GM23338 (cell line): ENCODE results near the gene HTRA1. TPM values are rescaled to one million over a fixed set of nuclear protein-coding genes. Genes with fewer than 3 reads are reported as not detected.

Source experiments
- ATAC-seq: fragments of 200-7000 bp; cut with Tn5 transposase; 3 replicates; pipeline ENCODE4 v1.9.1; 2020
- DNase-seq: peaks from one replicate; pipeline ENCODE4 v3.0.0-alpha.2; 2015; ENCODE audit warnings: low spot score
- H2AFZ ChIP-seq: fragments of 200-600 bp; sonication (generic); 2 replicates; pipeline ENCODE4 v1.8.0; 2016; ENCODE audit warnings: antibody characterized with exemption, mild to moderate bottlenecking, moderate library complexity
- H3F3A ChIP-seq: fragments of 200-600 bp; sonication (generic); replicated peaks from 2 replicates; pipeline ENCODE4 v1.8.0; 2017; ENCODE audit warnings: antibody characterized with exemption, mixed run types, low read depth
- H3K27ac ChIP-seq: fragments of 200-600 bp; sonication (generic); 2 replicates; pipeline ENCODE4 v1.6.1; 2016; ENCODE audit warnings: low read depth
- H3K27me3 ChIP-seq: fragments of 200-600 bp; sonication (generic); 2 replicates; pipeline ENCODE4 v1.8.0; 2016; ENCODE audit warnings: mild to moderate bottlenecking, mixed run types, moderate library complexity; ENCODE audit not compliant: insufficient read depth
- H3K36me3 ChIP-seq: fragments of 200-600 bp; sonication (generic); 2 replicates; pipeline ENCODE4 v1.8.0; 2016; ENCODE audit warnings: mild to moderate bottlenecking; ENCODE audit not compliant: insufficient read depth
- H3K4me1 ChIP-seq: fragments of 200-600 bp; sonication (generic); 2 replicates; pipeline ENCODE4 v1.8.0; 2016; ENCODE audit warnings: mild to moderate bottlenecking, moderate library complexity; ENCODE audit not compliant: insufficient read depth
- H3K4me2 ChIP-seq: fragments of 200-600 bp; sonication (generic); 2 replicates; pipeline ENCODE4 v1.7.1; 2017; ENCODE audit warnings: mixed run types
- H3K4me3 ChIP-seq: fragments of 200-600 bp; sonication (generic); 2 replicates; pipeline ENCODE4 v1.6.1; 2016; ENCODE audit warnings: mixed run types
- H3K79me2 ChIP-seq: fragments of 200-600 bp; sonication (generic); replicated peaks from 2 replicates; pipeline ENCODE4 v1.8.0; 2017; ENCODE audit warnings: mild to moderate bottlenecking; ENCODE audit not compliant: insufficient read depth
- H3K9me2 ChIP-seq: fragments of 200-600 bp; sonication (generic); 2 replicates; pipeline ENCODE4 v1.8.0; 2017; ENCODE audit not compliant: insufficient read depth
- H4K20me1 ChIP-seq: fragments of 200-600 bp; sonication (generic); replicated peaks from 2 replicates; pipeline ENCODE4 v1.8.0; 2017; ENCODE audit warnings: mild to moderate bottlenecking; ENCODE audit not compliant: insufficient read depth
- H3K27ac Mint-ChIP-seq: 2 replicates; pipeline ENCODE4 v1.8.0; 2020; ENCODE audit warnings: inconsistent platforms, mild to moderate bottlenecking, moderate library complexity, mixed read lengths
- H3K27me3 Mint-ChIP-seq: 3 replicates; pipeline ENCODE4 v1.8.0; 2022; ENCODE audit warnings: low read depth, mild to moderate bottlenecking, moderate library complexity, mixed read lengths, inconsistent platforms; ENCODE audit not compliant: insufficient read depth, poor library complexity
- H3K36me3 Mint-ChIP-seq: 3 replicates; pipeline ENCODE4 v1.8.0; 2021; ENCODE audit warnings: low read depth, mild to moderate bottlenecking, inconsistent platforms, moderate library complexity, mixed read lengths
- H3K4me1 Mint-ChIP-seq: 3 replicates; pipeline ENCODE4 v1.8.0; 2020; ENCODE audit warnings: mild to moderate bottlenecking, inconsistent platforms, mixed read lengths
- H3K4me3 Mint-ChIP-seq: 3 replicates; pipeline ENCODE4 v1.8.0; 2021; ENCODE audit warnings: moderate library complexity, mild to moderate bottlenecking, inconsistent platforms, mixed read lengths
- H3K9me3 Mint-ChIP-seq: 3 replicates; pipeline ENCODE4 v1.8.0; 2020; ENCODE audit warnings: moderate library complexity, mild to moderate bottlenecking, inconsistent platforms, mixed read lengths
- CREB1 ChIP-seq: fragments of 250-450 bp; sonication (Bioruptor Pico); IDR thresholded peaks from 2 replicates; pipeline ENCODE4 v1.5.0; 2020; ENCODE audit warnings: low read depth, mild to moderate bottlenecking, moderate library complexity
- EZH2 ChIP-seq: fragments of 200-600 bp; sonication (generic); IDR thresholded peaks from one replicate; pipeline ENCODE4 v1.8.0; 2017; ENCODE audit warnings: antibody characterized with exemption, mild to moderate bottlenecking, low read depth; ENCODE audit not compliant: unreplicated experiment
- EZH2phosphoT487 ChIP-seq: fragments of 200-600 bp; sonication (generic); IDR thresholded peaks from one replicate; pipeline ENCODE4 v1.8.1; 2018; ENCODE audit warnings: antibody characterized with exemption; ENCODE audit not compliant: unreplicated experiment
- JUNB ChIP-seq: IDR thresholded peaks from one replicate; pipeline ENCODE4 v1.6.1; 2016; ENCODE audit warnings: antibody characterized with exemption; ENCODE audit not compliant: unreplicated experiment
- POLR2AphosphoS5 ChIP-seq: IDR thresholded peaks from 2 replicates; pipeline ENCODE4 v1.6.1; 2016; ENCODE audit warnings: antibody characterized with exemption, low read depth
- STAT1 ChIP-seq: IDR thresholded peaks from one replicate; pipeline ENCODE4 v1.6.1; 2016; ENCODE audit warnings: antibody characterized with exemption; ENCODE audit not compliant: unreplicated experiment
- ZNF114 ChIP-seq: fragments of 250-450 bp; sonication (Bioruptor Pico); IDR thresholded peaks from 2 replicates; pipeline ENCODE4 v1.5.0; 2020; ENCODE audit warnings: mild to moderate bottlenecking, moderate library complexity
- polyA plus RNA-seq: library from polyadenylated mRNA; unstranded; fragments of >200 nt; fragmentation: Nextera tagmentation; extraction: Ambion mirVana; gene quantifications from 2 replicates; pipeline ENCODE4 v1.2.1, GENCODE V29; 2016
- total RNA-seq: library from RNA; depleted of rRNA; stranded (reverse); fragments of >200 nt; shearing (Covaris generic); gene quantifications from 2 replicates; pipeline ENCODE4 v1.2.3, GENCODE V29; 2014
- TF ChIP-seq, protein P1 (sequence below), 2 experiments: fragments of 200-600 bp in 1 of 2; sonication (generic) in 1 of 2; conservative IDR thresholded peaks; 2 replicates each; pipeline versions ENCODE4 v1.5.1 to v1.6.1; 2016 to 2017; ENCODE audit warnings: antibody characterized with exemption in 2 of 2, low read depth in 2 of 2, mild to moderate bottlenecking in 2 of 2, moderate library complexity in 1 of 2
- TF ChIP-seq, protein P2 (sequence below): IDR thresholded peaks from 2 replicates; pipeline ENCODE4 v1.6.1; 2016; ENCODE audit warnings: antibody characterized with exemption
- TF ChIP-seq, protein P3 (sequence below): fragments of 250-450 bp; sonication (Bioruptor Pico); IDR thresholded peaks from 2 replicates; pipeline ENCODE4 v1.5.0; 2020; ENCODE audit warnings: mild to moderate bottlenecking, moderate library complexity
- TF ChIP-seq, protein P4 (sequence below): IDR thresholded peaks from one replicate; pipeline ENCODE4 v1.6.1; 2018; ENCODE audit warnings: antibody characterized with exemption; ENCODE audit not compliant: unreplicated experiment

HTRA1 gene
- total and polyA plus RNA-seq, 2 experiments from 2014 or later, result 8.1 to 16.1 TPM

DNA sequence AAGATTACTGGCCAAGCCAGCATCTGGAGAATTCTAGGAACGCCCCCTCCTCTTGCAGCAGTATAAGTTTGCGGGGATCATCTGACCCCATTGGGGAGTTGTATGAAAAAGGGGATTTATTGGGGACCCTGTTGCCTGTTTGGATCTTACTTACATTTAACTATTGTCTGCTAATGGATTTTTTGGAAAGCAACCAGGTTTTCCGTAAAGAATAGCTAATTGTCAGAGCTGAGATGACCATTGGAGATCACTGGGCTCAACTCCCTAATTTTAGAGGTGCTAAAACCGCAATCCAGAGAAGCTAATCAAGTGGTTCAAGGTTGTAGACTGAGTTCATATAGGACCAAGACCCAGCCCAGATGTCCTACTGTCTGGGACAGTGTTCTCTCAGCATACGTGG lies 38.8 kb downstream of the HTRA1 start:
- DNase-seq (no peak), ATAC-seq (no peak)
- no peaks in the 10 kb centered on the region for H4K20me1 ChIP-seq
- no peaks in the 10 kb centered on the region for H3F3A ChIP-seq
- no peaks in the 10 kb centered on the region for H3K9me2 ChIP-seq
- H3K4me3 ChIP-seq, result no peak overlapping the region
- no peaks in the 10 kb centered on the region for H3K36me3 Mint-ChIP-seq
- H3K27me3 Mint-ChIP-seq, result peaks cover 4% of the 10 kb centered on the region
- TF ChIP-seq STAT1, result no peak
- no peak for TF ChIP-seq POLR2AphosphoS5
- no peak for TF ChIP-seq ZNF114
- no peak for TF ChIP-seq EZH2phosphoT487
- TF ChIP-seq, protein P1, sequence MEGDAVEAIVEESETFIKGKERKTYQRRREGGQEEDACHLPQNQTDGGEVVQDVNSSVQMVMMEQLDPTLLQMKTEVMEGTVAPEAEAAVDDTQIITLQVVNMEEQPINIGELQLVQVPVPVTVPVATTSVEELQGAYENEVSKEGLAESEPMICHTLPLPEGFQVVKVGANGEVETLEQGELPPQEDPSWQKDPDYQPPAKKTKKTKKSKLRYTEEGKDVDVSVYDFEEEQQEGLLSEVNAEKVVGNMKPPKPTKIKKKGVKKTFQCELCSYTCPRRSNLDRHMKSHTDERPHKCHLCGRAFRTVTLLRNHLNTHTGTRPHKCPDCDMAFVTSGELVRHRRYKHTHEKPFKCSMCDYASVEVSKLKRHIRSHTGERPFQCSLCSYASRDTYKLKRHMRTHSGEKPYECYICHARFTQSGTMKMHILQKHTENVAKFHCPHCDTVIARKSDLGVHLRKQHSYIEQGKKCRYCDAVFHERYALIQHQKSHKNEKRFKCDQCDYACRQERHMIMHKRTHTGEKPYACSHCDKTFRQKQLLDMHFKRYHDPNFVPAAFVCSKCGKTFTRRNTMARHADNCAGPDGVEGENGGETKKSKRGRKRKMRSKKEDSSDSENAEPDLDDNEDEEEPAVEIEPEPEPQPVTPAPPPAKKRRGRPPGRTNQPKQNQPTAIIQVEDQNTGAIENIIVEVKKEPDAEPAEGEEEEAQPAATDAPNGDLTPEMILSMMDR (conservative IDR thresholded peaks at IDR 0.05; ENCODE audit: low read depth in 2 of 2), result no peak
- TF ChIP-seq, protein P2, sequence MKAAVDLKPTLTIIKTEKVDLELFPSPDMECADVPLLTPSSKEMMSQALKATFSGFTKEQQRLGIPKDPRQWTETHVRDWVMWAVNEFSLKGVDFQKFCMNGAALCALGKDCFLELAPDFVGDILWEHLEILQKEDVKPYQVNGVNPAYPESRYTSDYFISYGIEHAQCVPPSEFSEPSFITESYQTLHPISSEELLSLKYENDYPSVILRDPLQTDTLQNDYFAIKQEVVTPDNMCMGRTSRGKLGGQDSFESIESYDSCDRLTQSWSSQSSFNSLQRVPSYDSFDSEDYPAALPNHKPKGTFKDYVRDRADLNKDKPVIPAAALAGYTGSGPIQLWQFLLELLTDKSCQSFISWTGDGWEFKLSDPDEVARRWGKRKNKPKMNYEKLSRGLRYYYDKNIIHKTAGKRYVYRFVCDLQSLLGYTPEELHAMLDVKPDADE, result no peak
- TF ChIP-seq, protein P3, sequence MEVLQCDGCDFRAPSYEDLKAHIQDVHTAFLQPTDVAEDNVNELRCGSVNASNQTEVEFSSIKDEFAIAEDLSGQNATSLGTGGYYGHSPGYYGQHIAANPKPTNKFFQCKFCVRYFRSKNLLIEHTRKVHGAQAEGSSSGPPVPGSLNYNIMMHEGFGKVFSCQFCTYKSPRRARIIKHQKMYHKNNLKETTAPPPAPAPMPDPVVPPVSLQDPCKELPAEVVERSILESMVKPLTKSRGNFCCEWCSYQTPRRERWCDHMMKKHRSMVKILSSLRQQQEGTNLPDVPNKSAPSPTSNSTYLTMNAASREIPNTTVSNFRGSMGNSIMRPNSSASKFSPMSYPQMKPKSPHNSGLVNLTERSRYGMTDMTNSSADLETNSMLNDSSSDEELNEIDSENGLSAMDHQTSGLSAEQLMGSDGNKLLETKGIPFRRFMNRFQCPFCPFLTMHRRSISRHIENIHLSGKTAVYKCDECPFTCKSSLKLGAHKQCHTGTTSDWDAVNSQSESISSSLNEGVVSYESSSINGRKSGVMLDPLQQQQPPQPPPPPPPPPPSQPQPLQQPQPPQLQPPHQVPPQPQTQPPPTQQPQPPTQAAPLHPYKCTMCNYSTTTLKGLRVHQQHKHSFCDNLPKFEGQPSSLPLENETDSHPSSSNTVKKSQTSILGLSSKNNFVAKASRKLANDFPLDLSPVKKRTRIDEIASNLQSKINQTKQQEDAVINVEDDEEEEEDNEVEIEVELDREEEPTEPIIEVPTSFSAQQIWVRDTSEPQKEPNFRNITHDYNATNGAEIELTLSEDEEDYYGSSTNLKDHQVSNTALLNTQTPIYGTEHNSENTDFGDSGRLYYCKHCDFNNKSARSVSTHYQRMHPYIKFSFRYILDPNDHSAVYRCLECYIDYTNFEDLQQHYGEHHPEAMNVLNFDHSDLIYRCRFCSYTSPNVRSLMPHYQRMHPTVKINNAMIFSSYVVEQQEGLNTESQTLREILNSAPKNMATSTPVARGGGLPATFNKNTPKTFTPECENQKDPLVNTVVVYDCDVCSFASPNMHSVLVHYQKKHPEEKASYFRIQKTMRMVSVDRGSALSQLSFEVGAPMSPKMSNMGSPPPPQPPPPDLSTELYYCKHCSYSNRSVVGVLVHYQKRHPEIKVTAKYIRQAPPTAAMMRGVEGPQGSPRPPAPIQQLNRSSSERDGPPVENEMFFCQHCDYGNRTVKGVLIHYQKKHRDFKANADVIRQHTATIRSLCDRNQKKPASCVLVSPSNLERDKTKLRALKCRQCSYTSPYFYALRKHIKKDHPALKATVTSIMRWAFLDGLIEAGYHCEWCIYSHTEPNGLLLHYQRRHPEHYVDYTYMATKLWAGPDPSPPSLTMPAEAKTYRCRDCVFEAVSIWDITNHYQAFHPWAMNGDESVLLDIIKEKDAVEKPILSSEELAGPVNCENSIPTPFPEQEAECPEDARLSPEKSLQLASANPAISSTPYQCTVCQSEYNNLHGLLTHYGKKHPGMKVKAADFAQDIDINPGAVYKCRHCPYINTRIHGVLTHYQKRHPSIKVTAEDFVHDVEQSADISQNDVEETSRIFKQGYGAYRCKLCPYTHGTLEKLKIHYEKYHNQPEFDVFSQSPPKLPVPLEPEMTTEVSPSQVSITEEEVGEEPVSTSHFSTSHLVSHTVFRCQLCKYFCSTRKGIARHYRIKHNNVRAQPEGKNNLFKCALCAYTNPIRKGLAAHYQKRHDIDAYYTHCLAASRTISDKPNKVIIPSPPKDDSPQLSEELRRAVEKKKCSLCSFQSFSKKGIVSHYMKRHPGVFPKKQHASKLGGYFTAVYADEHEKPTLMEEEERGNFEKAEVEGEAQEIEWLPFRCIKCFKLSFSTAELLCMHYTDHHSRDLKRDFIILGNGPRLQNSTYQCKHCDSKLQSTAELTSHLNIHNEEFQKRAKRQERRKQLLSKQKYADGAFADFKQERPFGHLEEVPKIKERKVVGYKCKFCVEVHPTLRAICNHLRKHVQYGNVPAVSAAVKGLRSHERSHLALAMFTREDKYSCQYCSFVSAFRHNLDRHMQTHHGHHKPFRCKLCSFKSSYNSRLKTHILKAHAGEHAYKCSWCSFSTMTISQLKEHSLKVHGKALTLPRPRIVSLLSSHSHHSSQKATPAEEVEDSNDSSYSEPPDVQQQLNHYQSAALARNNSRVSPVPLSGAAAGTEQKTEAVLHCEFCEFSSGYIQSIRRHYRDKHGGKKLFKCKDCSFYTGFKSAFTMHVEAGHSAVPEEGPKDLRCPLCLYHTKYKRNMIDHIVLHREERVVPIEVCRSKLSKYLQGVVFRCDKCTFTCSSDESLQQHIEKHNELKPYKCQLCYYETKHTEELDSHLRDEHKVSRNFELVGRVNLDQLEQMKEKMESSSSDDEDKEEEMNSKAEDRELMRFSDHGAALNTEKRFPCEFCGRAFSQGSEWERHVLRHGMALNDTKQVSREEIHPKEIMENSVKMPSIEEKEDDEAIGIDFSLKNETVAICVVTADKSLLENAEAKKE, result no peak
- no peak for TF ChIP-seq CREB1 (CRISPR knock-in tag)
- TF ChIP-seq, protein P4, sequence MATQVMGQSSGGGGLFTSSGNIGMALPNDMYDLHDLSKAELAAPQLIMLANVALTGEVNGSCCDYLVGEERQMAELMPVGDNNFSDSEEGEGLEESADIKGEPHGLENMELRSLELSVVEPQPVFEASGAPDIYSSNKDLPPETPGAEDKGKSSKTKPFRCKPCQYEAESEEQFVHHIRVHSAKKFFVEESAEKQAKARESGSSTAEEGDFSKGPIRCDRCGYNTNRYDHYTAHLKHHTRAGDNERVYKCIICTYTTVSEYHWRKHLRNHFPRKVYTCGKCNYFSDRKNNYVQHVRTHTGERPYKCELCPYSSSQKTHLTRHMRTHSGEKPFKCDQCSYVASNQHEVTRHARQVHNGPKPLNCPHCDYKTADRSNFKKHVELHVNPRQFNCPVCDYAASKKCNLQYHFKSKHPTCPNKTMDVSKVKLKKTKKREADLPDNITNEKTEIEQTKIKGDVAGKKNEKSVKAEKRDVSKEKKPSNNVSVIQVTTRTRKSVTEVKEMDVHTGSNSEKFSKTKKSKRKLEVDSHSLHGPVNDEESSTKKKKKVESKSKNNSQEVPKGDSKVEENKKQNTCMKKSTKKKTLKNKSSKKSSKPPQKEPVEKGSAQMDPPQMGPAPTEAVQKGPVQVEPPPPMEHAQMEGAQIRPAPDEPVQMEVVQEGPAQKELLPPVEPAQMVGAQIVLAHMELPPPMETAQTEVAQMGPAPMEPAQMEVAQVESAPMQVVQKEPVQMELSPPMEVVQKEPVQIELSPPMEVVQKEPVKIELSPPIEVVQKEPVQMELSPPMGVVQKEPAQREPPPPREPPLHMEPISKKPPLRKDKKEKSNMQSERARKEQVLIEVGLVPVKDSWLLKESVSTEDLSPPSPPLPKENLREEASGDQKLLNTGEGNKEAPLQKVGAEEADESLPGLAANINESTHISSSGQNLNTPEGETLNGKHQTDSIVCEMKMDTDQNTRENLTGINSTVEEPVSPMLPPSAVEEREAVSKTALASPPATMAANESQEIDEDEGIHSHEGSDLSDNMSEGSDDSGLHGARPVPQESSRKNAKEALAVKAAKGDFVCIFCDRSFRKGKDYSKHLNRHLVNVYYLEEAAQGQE, result no peak
- no peak for TF ChIP-seq EZH2
- TF ChIP-seq JUNB, result no peak
- no peak overlapping the region for H3K27ac ChIP-seq
- H3K4me3 Mint-ChIP-seq, result no peak overlapping the region
- H3K4me1 ChIP-seq, result 0 out of 2 replicates have a peak, but pooled peaks cover 4% of the 10 kb centered on the region
- no peaks in the 10 kb centered on the region for H3K9me3 Mint-ChIP-seq
- no peaks in the 10 kb centered on the region for H3K36me3 ChIP-seq
- no peak overlapping the region for H3K27ac Mint-ChIP-seq
- no peaks in the 10 kb centered on the region for H3K79me2 ChIP-seq
- H2AFZ ChIP-seq, result no peak overlapping the region
- H3K4me2 ChIP-seq, result no peak overlapping the region
- H3K27me3 ChIP-seq, result no peaks in the 10 kb centered on the region
- peaks cover 2% of the 10 kb centered on the region; the same call in 2 of the 3 replicates for H3K4me1 Mint-ChIP-seq
